Subcutaneous adipose tissue (tissue), 4 donors: ENCODE data around the gene VGF. TPM values are rescaled to one million over a fixed set of nuclear protein-coding genes. Genes with fewer than 3 reads are reported as not detected.

Experiments
- total RNA-seq, 4 donors: library from RNA; depleted of rRNA; stranded (reverse); fragments of >200 nt; gene quantifications; one replicate each; pipeline ENCODE4 v1.1.0, GENCODE V29; 2016
- TF ChIP-seq, protein P1 (sequence below): fragments of 450-650 bp; IDR thresholded peaks from one replicate; pipeline ENCODE4 v1.5.1; 2016; ENCODE audit warnings: low read depth, mild to moderate bottlenecking, control low read depth, antibody characterized with exemption, moderate library complexity

Gene VGF
- total RNA-seq, 4 donors from 2014 or later = not detected

DNA sequence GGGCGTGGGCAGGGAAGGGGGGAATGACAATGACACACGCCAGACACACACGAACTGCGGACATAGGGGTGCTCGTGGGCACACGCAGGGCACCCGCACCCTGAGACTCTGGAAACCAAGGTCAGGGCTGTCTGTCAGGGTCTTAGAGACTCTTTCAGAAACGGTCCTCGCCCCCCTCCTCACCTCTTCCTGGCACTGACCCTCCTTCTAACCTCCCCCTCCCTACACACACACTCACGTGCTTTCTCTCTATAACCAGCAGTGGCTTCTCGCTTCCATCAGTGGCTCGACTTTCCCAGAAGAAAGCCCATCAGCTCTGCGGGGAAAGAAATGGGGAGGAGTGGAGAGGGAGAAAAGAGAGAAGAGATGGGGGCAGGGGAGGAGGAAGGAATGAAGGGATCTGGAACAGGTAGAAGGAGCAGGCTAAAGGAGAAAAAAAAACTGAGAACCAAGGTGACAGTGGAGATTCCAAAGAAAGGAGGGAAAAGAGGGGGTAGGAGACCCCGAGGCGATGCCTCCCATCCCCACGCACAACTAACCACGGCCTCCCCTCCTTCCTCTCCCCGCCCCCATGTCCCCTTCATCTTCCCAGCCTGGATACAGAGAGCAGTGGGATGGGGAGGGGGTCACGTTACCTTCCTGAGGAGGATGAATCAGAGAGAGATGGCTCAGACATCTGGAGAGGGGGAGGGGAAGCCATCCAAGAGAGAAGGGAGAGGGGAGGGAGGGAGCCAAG lies 1.7 kb upstream of the VGF start:
- TF ChIP-seq, protein P1, sequence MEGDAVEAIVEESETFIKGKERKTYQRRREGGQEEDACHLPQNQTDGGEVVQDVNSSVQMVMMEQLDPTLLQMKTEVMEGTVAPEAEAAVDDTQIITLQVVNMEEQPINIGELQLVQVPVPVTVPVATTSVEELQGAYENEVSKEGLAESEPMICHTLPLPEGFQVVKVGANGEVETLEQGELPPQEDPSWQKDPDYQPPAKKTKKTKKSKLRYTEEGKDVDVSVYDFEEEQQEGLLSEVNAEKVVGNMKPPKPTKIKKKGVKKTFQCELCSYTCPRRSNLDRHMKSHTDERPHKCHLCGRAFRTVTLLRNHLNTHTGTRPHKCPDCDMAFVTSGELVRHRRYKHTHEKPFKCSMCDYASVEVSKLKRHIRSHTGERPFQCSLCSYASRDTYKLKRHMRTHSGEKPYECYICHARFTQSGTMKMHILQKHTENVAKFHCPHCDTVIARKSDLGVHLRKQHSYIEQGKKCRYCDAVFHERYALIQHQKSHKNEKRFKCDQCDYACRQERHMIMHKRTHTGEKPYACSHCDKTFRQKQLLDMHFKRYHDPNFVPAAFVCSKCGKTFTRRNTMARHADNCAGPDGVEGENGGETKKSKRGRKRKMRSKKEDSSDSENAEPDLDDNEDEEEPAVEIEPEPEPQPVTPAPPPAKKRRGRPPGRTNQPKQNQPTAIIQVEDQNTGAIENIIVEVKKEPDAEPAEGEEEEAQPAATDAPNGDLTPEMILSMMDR = no peak

DNA sequence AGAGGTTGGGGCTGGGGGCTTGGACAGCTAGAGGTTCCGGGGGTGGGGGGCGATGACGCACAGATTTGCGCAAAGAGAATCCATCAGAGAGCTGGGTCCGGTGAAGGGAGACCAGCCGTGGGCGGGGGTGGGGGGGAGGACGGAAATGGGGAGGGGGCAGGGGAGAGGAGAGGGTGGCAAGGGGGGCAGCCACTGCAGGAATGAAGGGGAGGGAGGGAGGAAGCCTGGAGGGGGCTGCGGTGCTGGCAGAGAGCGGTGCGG lies 1.2 kb upstream of the VGF start:
- TF ChIP-seq, protein P1 = no peak

DNA sequence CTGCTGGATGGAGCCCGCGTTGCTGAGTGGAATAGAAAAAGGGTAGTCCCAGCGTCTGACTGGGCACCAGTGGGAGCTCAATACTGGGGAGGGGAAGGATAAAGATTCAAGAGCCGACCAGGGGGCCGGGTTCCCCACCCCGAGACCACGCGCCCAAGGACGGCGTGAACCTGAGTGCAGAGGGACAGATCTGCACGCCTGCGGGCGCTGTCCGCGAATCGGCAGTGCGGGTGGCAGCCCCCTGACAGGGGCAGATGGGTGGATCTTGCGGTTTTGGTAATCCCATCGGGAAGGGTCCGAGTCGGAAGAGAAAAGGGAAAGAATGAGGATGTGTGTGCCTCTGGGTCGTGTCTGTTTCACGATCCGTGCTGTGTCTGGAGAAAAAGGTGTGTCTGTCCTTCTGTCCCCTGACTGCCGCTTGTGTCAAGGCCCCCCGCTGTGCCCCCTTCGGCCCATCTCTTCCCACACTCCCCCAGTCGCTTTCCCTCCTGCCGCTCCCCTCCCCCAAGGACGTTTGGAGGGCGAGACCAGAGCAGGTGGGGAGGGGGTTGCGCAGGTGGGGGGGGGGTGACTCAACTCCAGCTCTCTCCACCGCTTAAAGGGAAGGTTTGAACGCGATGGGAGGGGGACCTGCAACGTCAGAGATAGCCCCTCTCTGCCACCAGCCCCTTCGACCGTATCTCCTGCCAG lies 734 bp upstream of the VGF start:
- TF ChIP-seq, protein P1 = no peak

DNA sequence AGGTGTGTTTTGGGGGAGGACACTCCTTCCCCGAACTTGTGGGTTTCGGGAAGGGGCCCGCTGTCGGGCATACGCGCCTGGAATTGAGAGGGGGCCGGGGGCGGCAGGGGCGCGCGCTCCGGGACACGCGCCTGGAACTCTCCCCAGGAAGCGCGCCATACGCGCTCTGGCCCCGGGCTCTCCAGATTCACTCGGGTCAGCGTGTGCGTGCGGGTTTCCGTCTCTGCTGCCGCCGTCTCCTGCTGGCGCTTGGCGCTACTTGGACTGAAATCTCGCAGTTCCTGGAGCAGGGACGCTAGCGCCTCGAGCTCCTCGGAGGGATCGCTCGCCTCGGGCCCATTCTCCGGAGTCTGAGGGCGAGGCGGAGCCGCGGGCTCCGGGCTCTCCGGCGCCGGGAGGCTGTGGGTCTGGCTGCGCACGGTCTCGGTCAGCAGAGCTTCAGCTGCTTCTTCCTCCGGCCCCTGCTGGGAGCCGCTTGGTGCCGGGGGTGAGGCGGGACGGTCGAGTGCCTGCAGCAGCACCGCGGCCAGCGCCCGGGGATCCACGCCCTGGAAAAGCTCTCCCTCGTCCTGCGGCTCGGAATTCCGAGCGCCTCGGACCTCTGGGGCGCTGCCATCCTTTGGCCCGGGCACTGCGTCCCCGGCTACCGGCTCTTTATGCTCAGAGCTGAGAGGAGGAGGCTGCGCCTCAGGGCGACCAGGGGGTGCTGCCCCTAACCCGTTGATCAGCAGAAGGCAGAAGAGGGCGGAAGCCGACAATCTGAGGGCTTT lies 1.1 kb downstream of the VGF start:
- TF ChIP-seq, protein P1 = no peak

DNA sequence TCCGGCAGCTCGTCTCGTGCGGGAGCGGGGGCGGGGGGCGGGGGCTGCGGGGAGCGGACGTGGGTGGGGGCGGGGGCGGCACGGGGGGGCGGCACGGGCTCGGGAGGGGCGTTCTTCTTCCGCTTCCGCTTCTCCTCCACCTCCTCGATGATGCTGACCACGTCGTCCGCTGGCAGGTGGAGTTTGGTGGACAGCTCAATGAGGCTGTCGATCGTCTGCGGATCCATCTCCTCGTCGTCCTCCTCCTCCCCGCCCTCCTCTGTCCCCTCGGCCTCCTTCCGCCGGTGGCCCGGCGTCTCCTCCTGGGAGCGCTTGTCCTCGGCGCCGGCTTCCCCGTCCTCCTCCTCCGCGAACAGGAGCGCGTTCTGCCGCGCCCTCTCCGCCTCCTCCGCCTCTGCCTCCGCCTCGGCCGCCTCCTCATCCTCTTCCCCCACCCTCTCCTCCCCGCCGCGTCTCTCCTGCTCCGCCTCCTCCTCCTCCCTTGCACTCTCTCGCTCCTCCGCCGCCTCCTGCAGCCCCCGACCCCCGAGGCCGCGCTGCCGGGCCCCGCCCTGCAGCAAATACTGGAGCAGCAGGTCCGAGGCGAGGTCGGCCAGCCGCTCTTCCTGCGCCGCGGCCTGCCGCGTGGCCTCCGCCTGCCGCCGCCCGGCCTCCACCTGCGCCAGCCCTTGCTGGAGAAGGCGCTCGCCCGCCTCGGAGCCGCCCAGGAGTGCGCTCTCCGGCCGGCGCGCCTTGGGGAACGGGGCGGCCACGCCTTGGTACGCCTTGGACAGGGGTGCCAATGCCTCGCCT lies 1.9 kb downstream of the VGF start:
- TF ChIP-seq, protein P1 = no peak

DNA sequence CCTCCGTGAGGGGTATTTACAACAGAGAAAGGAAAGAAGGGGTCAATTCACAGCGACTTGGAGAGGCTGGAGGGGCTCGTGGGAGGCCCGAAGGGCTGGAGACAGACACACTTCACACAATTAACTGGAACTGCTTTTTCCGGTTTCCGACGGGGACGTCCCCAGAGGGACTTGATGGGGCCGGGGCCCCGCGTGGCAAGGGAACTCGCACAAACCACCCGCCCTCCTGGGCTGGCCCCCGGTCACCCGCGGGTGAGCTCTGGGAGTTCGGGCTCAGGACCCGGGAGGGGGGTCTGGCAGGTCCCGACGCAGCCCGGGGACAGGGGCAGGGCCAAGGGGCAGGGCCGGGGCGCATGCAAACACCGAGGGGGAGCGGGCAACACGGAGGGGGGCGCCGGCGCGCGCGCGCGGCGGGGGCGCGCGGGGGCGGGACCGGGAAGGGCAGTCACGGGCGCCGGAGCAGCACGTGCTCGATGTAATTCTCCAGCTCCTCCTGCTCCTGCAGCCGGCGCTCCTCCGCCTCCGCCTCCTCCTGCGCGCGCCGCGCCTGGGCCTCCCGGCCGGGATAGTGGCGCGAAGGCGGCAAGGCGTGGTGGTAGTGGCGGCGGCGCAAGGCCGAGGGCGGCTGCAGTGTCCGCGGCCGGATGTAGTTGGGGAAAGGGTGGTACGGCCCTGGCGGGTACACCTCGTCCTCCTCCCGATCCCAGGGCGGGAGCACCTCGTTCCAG lies 2.7 kb downstream of the VGF start:
- TF ChIP-seq, protein P1 = no peak
